Measurements from ENCODE around the gene AKAP7. TPM values are rescaled to one million over a fixed set of nuclear protein-coding genes. Genes with fewer than 3 reads are reported as not detected.

AKAP7 gene
- total and polyA plus RNA-seq, 2 donors (not counting 3 experiments of a cell fraction or from before 2014, with no cell fraction given): 0.76 to 3.3 TPM

DNA sequence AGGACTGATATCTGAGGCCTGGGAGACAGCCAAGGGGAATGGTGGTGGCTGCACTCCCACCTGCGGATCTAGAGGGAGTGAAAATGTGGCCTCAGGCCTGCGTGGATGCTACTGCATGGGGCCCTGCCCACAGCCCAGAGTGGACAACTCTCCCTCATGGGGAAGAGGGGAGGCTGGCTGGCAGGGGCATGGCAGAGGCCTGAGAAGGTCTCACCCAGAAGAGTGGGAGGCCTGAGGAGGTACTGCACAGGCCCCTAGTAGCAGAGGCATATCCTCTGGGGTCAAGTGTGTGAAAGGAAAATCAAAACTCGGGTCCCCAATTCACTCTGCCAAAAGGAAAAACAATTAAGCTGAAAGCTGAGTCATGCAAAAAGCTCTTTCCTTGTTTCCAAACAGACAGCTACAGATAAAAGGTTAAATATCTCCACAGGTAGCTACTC, 158.2 kb downstream of the AKAP7 start:
- DNase-seq (ENCODE audit: low read depth, low spot score): no peak
- Histone ChIP-seq H3K36me3 (ENCODE audit: control insufficient read depth in 2 of 2, extremely low read depth in 1 of 2, insufficient read depth in 2 of 2, low read length in 2 of 2) (no peaks in the 10 kb centered on the region), H3K4me2 (ENCODE audit: insufficient read depth, low read length) (no peak overlapping the region), H3K27ac (ENCODE audit: insufficient read depth, low read depth, low read length) (no peak overlapping the region), H3K4me1 (ENCODE audit: control insufficient read depth, extremely low read depth, insufficient read depth, low read length) (no peaks in the 10 kb centered on the region), H3K27me3 (ENCODE audit: control insufficient read depth in 2 of 2, insufficient read depth in 2 of 2, low read length in 2 of 2) (no peaks in the 10 kb centered on the region), H3K79me2 (ENCODE audit: control insufficient read depth, insufficient read depth, low read length) (no peaks in the 10 kb centered on the region), H3K9me1 (replicated peaks; ENCODE audit: control insufficient read depth, extremely low read depth, insufficient read depth, low read length) (no peaks in the 10 kb centered on the region), H2AFZ (ENCODE audit: low read depth, low read length) (no peak overlapping the region), H3K4me3 (replicated peaks in 1 of 3; ENCODE audit: insufficient read depth in 1 of 3, low read depth in 1 of 3, low read length in 3 of 3) (no peak overlapping the region), H4K20me1 (replicated peaks; ENCODE audit: control insufficient read depth, extremely low read depth, insufficient read depth, low read length) (no peaks in the 10 kb centered on the region), H3K9me3 (replicated peaks; ENCODE audit: control insufficient read depth, insufficient read depth, low read length) (no peaks in the 10 kb centered on the region), H3K9ac (replicated peaks; ENCODE audit: extremely low read depth, insufficient read depth, low read length) (no peak overlapping the region)
- dilution Hi-C loops (cut with MboI; ENCODE audit: extremely low pct_ligation_motif_present, low sequenced_read_pairs): no loop called here
- intact Hi-C loops (cut with micrococcal nuclease): no loop called here
- no TSS peak for BruUV-seq (replicated peaks)
- FAIRE-seq: no peak
- ChIA-PET POLR2A (no interaction called here), CTCF (interaction anchor here (0.7 to 1.1 kb wide), 2 partner anchors 408 to 510 kb away, joined by 3 read pairs; no protein-coding TSS in a partner anchor)
- TF ChIP-seq FOS (IDR thresholded peaks at IDR 0.05; ENCODE audit: borderline replicate concordance, insufficient read depth, low read length): no peak
- TF ChIP-seq POLR2A (IDR thresholded peaks at IDR 0.05; ENCODE audit: low read depth, low read length): no peak
- TF ChIP-seq MYC (IDR thresholded peaks at IDR 0.05; ENCODE audit: low read depth, low read length): no peak
- TF ChIP-seq, protein P1, sequence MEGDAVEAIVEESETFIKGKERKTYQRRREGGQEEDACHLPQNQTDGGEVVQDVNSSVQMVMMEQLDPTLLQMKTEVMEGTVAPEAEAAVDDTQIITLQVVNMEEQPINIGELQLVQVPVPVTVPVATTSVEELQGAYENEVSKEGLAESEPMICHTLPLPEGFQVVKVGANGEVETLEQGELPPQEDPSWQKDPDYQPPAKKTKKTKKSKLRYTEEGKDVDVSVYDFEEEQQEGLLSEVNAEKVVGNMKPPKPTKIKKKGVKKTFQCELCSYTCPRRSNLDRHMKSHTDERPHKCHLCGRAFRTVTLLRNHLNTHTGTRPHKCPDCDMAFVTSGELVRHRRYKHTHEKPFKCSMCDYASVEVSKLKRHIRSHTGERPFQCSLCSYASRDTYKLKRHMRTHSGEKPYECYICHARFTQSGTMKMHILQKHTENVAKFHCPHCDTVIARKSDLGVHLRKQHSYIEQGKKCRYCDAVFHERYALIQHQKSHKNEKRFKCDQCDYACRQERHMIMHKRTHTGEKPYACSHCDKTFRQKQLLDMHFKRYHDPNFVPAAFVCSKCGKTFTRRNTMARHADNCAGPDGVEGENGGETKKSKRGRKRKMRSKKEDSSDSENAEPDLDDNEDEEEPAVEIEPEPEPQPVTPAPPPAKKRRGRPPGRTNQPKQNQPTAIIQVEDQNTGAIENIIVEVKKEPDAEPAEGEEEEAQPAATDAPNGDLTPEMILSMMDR (IDR thresholded peaks at IDR 0.05; ENCODE audit: extremely low read depth in 1 of 2, insufficient read depth in 1 of 2, low read depth in 1 of 2, low read length in 2 of 2): no peak
- TF ChIP-seq, protein P2, sequence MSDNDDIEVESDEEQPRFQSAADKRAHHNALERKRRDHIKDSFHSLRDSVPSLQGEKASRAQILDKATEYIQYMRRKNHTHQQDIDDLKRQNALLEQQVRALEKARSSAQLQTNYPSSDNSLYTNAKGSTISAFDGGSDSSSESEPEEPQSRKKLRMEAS (IDR thresholded peaks at IDR 0.05; ENCODE audit: insufficient read depth, insufficient read length): no peak
- TF ChIP-seq EZH2 (IDR thresholded peaks at IDR 0.05; ENCODE audit: borderline replicate concordance, low read depth, low read length, severe bottlenecking): no peak
- TF ChIP-seq JUN (IDR thresholded peaks at IDR 0.05; ENCODE audit: borderline replicate concordance, insufficient read depth, insufficient read length, low read depth): no peak
- TF ChIP-seq POLR2AphosphoS5 (IDR thresholded peaks at IDR 0.05; ENCODE audit: insufficient read depth, low read depth, low read length): no peak
- no peak for TF ChIP-seq GATA2 (IDR thresholded peaks at IDR 0.05; ENCODE audit: insufficient read depth, insufficient read length, low read depth, low read length)
